CD4-positive, alpha-beta T cell treated with Interleukin-2 at 100 ng/mL for 4 hours (primary cell): ENCODE results near the gene TNFSF4.
"Not testable (repeated sequence)": the region's sequence is repeated elsewhere in the genome, so short reads cannot be mapped to it uniquely, and the experiment has no call there.

ENCODE experiments used
- DNase-seq: peaks from one replicate; pipeline ENCODE4 v3.0.0-alpha.2; 2020; ENCODE audit warnings: low spot score

The TNFSF4 gene

DNA sequence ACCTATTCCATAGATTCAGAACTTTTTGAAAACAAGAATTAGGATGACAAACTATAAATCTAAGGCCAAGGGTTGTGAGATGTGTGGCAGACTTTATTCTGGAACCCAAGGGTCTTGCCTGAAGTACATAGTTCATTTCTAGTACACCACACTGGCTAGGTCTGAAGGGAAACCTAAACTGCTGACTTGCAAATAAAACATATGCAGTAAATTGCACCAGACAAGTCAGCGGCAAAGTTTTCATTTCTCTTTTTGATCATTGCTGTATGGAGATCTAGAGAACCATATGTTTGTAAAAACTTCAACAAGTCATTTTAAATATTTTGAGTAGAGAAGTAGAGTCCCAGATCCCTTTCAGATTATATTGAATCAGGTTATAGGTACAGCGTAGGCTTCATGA is 43.9 kb downstream of the TNFSF4 start:
- no peak for DNase-seq

GRCh38 chr1:173162601-173163000 is 44.5 kb downstream of the TNFSF4 start:
- no peak for DNase-seq

DNA sequence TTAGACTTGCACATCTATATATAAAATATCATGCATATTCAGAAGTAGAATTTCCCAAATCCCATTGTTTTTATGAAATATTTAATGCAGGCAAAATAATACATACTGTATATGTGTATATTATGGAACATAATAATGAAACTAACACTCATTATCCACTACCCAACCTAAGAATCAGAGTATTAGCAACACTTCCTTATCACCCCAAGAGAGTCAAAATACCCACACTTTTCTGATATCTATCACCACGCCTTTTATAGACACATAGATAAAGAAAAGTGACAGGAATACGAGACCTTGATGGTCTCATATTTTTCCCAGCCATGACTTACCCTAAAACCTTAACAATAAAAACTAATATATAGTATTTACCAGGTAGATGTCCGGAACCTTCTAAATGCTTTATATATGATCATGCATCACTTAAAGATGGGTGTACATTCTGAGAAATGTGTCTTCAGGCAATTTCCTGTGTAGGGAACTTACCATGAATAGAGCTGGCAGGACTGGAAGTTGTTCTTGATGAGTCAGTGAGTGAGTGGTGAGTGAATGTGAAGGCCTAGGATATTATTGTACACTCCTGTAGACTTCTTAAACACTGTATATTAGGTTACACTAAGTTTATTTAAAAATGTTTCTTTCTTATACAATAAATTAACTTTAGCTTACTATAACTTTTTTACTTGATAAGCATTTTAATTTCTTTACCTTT is 45.5 kb downstream of the TNFSF4 start:
- DNase-seq: peak; percentile 15

GRCh38 chr1:173153964-173154363 is 53.2 kb downstream of the TNFSF4 start:
- not testable (repeated sequence) for DNase-seq

DNA sequence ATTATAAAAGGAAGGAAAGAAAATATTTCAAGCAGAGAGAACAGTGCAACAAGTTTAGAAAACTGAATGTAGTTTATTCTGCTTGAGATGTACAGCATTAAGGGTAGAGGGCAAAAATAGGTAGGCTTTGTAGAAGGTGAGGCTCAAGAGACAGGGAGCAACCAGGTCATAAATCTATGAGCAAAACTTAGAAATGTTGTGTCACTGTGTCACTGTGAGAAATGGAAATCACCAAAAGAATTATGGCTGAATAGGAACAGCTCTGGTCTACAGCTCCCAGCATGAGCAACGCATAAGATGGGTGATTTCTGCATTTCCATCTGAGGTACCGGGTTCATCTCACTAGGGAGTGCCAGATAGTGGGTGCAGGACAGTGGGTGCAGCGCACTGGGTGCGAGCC is 53.6 kb downstream of the TNFSF4 start:
- no peak for DNase-seq

GRCh38 chr1:173152598-173152997 is 54.5 kb downstream of the TNFSF4 start:
- DNase-seq: no peak

- DNase-seq: no peak
Measured at GRCh38 chr1:173150795-173151194, 56.3 kb downstream of the TNFSF4 start.

DNA sequence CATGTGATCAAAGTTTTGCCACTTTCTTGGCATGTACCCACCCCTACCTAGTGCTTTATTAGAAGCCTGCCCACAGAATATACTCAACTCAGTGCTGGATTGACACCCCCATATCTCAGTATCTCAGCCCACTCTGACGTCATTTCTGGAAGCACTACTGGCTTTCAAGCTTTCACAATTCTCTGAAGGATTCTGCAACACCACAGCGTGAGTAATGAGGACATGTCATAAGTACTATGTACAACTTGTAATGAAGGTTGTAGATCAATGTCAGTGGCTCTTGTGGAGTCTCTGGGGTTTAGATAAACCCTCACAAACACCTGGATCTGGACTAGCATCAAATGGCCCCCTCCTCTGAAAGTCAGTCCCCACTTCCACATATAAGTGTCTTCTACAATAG is 57.2 kb downstream of the TNFSF4 start:
- no peak for DNase-seq

GRCh38 chr1:173148971-173149370 is 58.2 kb downstream of the TNFSF4 start:
- no peak for DNase-seq

DNA sequence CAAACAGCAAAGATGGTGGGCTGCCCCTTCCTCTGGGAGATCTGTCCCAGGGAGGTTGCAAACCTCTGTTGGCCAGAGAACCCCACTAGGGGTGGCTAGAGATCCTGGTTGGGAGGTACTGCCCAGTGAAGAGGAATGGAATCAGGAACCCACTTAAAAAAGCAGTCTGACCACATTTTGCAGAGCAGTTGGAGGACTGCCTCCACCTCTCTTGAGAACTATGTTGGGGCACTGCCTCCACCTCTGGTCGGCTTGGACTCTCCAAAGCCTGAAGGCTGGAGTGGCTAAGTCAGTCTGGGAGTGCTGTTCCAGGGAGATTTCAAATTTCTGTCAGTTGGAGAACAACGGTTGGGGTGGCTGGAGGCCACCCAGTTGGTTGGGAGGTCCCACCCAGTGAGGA is 58.6 kb downstream of the TNFSF4 start:
- DNase-seq: no peak

DNA sequence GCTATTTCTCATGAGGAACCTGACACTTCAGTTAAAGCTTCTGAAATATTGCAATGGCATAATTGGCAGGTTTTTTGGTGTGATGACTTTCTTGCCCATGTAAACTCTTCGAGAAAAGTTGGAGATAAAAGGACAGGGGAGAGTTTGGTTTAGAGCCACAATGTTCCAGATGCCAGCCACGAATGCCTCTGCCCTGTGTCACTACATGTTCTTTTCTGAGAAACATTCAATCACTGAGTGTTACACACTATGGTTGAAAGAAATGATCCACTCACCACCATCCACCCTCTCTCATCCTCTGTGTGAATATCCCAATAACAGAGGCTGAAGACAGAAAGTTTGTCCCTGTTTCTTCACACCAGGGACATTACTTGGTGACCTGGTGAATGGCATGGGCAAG is 66.4 kb downstream of the TNFSF4 start:
- DNase-seq: no peak

DNA sequence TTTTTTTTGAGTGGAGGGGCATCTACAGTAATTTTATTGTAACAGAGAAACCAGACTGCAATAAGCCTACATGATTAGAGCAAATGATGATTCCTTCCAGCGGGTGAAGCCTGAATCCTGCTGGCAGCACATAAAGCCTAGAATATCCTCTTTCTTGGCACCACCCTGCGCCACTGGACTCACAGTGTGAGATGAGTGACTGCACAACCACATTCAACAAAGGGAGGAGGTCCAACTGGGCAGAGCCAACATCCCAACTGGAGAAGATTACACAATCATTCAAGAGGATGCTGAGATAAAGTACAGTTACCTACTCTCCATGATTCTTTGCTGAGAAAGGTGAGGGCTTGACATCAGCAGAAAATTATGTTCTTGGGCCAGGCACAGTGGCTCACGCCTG is 67.4 kb downstream of the TNFSF4 start:
- no peak for DNase-seq

DNA sequence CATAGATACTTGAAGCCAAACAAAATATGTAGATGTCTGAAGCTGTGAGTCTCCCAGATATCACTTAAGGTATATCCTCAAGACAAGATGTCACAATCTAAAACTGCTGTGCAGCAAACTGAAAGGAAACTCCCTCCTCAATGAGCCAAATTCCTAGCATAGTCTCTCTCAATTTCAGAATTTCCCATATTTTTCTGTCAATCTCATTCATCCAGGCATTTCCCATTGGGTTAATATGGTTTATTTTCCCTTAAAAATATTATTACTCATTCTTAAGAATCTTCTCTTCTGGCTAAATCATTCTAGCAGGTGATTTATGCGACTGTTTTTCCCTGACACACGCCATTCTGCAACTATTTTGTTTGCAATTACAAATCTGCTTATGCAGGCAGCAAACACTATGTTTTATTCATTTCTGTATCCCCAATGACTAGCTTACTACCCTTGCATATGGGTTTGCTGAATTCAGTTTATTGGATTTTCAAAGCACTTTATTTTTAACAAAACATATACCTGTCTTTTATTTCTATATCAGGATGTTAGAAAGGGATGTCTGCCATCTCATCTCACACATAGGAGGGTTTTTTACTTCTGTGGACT is 69.9 kb downstream of the TNFSF4 start:
- DNase-seq: no peak

DNA sequence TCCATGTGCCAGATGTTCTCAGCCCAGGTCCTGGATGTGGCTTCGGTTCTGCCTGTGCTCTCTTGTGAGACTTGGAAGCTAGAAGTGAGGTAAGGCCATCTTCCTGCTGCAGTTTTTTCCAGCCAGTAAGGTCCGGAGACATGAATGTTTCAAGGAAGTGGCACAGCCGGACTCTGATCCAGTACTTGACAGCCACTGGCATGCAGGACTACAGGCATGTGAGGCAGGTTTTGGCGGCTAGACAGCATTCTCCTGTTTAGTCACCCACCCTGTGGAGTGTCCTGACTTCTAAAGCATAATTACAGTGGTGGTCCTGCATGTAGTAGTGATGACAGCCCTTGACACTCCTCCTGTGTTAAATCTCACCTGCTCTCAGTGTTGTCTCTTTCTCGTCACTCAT is 72.3 kb downstream of the TNFSF4 start:
- no peak for DNase-seq

DNA sequence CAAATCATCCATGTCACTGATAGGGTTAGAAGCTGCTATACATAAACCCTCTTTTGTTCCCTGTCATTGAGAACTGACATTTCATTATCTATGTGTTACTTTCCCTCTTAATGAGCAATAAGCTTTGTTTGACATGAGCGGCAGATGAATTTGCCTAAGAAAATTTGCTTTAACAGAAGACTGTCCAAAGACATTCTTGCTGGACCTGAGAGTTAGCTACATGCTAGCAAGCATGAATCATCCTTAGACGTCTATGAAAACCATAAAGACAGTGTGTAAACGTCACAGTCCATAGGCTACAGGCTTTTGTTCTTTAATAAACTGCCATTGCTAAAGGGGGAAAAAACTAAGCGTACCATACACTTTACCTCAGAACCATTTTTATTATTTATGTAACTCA is 73.1 kb downstream of the TNFSF4 start:
- no peak for DNase-seq
